HepG2 (cell line): Measurements from ENCODE around the gene CRYZL1. TPM values are rescaled to one million over a fixed set of nuclear protein-coding genes. Genes with fewer than 3 reads are reported as not detected.
A peak's percentile ranks its signal among the peaks of the same experiment; 100 is the strongest.

Experiments
- AHDC1 ChIP-seq: sonication (generic); formaldehyde crosslinking; IDR thresholded peaks from 2 replicates; pipeline ENCODE4 v1.5.1; 2020; ENCODE audit warnings: mild to moderate bottlenecking, missing genetic modification reagents, borderline replicate concordance
- BCLAF1 ChIP-seq: fragments of 450-650 bp; IDR thresholded peaks from 2 replicates; pipeline ENCODE4 v1.6.1; 2017; ENCODE audit warnings: mild to moderate bottlenecking
- BHLHE40 ChIP-seq: IDR thresholded peaks from 2 replicates; pipeline ENCODE4 v1.6.1; 2011; ENCODE audit warnings: low read length, improper control_type of control experiment
- FOXP4 ChIP-seq: sonication (generic); formaldehyde crosslinking; IDR thresholded peaks from 2 replicates; pipeline ENCODE4 v1.4.0; 2020; ENCODE audit warnings: missing genetic modification reagents
- HOXA9 ChIP-seq: sonication (generic); formaldehyde crosslinking; IDR thresholded peaks from 2 replicates; pipeline ENCODE4 v1.8.1; 2022; ENCODE audit warnings: missing genetic modification reagents, mild to moderate bottlenecking, moderate library complexity, borderline replicate concordance
- KLF16 ChIP-seq, 2 experiments: sonication (generic) in 1 of 2; formaldehyde crosslinking in 1 of 2; IDR thresholded peaks; 2 replicates each; pipeline versions ENCODE4 v1.6.1 to v1.8.0; 2016 to 2023; ENCODE audit warnings: missing genetic modification reagents in 2 of 2, missing compliant biosample characterization in 1 of 2
- MAFF ChIP-seq: IDR thresholded peaks from 2 replicates; pipeline ENCODE4 v1.6.1; 2011; ENCODE audit warnings: low read depth, low read length, improper control_type of control experiment
- MEIS1 ChIP-seq: sonication (generic); formaldehyde crosslinking; IDR thresholded peaks from 2 replicates; pipeline ENCODE4 v1.9.0; 2021; ENCODE audit warnings: mild to moderate bottlenecking, missing genetic modification reagents, moderate library complexity, borderline replicate concordance
- TEF ChIP-seq: sonication (generic); formaldehyde crosslinking; IDR thresholded peaks from 2 replicates; pipeline ENCODE4 v1.5.0; 2020; ENCODE audit warnings: missing genetic modification reagents
- TFE3 ChIP-seq: IDR thresholded peaks from 2 replicates; pipeline ENCODE4 v1.6.1; 2016
- ZMYM2 ChIP-seq: sonication (generic); formaldehyde crosslinking; IDR thresholded peaks from 2 replicates; pipeline ENCODE4 v1.8.0; 2022; ENCODE audit warnings: mild to moderate bottlenecking, missing genetic modification reagents
- ZNF224 ChIP-seq: sonication (generic); formaldehyde crosslinking; IDR thresholded peaks from 2 replicates; pipeline ENCODE4 v1.5.0; 2020; ENCODE audit warnings: mild to moderate bottlenecking, missing genetic modification reagents
- ZNF280B ChIP-seq: sonication (generic); formaldehyde crosslinking; IDR thresholded peaks from 2 replicates; pipeline ENCODE4 v1.5.0; 2020; ENCODE audit warnings: missing genetic modification reagents, mild to moderate bottlenecking, borderline replicate concordance
- ZNF296 ChIP-seq: sonication (generic); formaldehyde crosslinking; conservative IDR thresholded peaks from 2 replicates; pipeline ENCODE4 v1.5.0; 2020; ENCODE audit warnings: mild to moderate bottlenecking, missing genetic modification reagents
- ZNF329 ChIP-seq: sonication (generic); formaldehyde crosslinking; IDR thresholded peaks from 2 replicates; pipeline ENCODE4 v1.9.0; 2021; ENCODE audit warnings: low read depth, mild to moderate bottlenecking, missing genetic modification reagents
- polyA plus RNA-seq, 8 experiments: library from polyadenylated mRNA; depleted of rRNA in 3 of 8; stranded (reverse) in 7 of 8; unstranded in 1 of 8; fragments of >200 nt; fragmentation: Illumina TruSeq in 4 of 8; extraction: Trizol in 4 of 8; gene quantifications; 2 replicates each; pipeline versions ENCODE4 v1.2.1 to v1.2.3, GENCODE V29; 2011 to 2016; ENCODE audit warnings: low read depth in 4 of 8, missing spikeins in 1 of 8, mixed read lengths in 1 of 8; ENCODE audit not compliant: insufficient read depth in 1 of 8
- total RNA-seq, 5 experiments: library from RNA; depleted of rRNA; stranded (reverse); fragments of >200 nt; fragmentation: Illumina TruSeq; extraction: Trizol; gene quantifications; 2 replicates each; pipeline ENCODE4 v1.2.3, GENCODE V29; 2016; ENCODE audit warnings: low read depth in 1 of 5

The CRYZL1 gene
- total and polyA plus RNA-seq, 2 of the 13 experiments (the other 11 are each of a cell fraction or from before 2014, with no cell fraction given) = 20.3 to 27.7 TPM

GRCh38 chr21:33687634-33688033, 46.1 kb upstream of the CRYZL1 start (continued):
- TF ChIP-seq ZNF280B = no peak
- TF ChIP-seq KLF16 (CRISPR knock-in tag; IDR thresholded peaks at IDR 0.05) = 0 out of 4 replicates have a peak, but pooled peaks of 1 of the 2 experiments have one; percentile 45
- TF ChIP-seq TFE3 = no peak
- TF ChIP-seq ZNF296 (CRISPR knock-in tag) = no peak
- TF ChIP-seq ZMYM2 = no peak
- no peak for TF ChIP-seq ZNF329 (CRISPR knock-in tag)
- TF ChIP-seq HOXA9 (CRISPR knock-in tag) = no peak
- TF ChIP-seq BCLAF1 = no peak
- no peak for TF ChIP-seq ZNF224
- 0 out of 2 replicates have a peak, but pooled peaks have one; percentile 29 for TF ChIP-seq MAFF
- TF ChIP-seq MEIS1 (CRISPR knock-in tag) = no peak
- no peak for TF ChIP-seq BHLHE40
- peak; percentile 40; the same call in 1 of the 2 replicates for TF ChIP-seq AHDC1
- no peak for TF ChIP-seq TEF (CRISPR knock-in tag)
- peak; percentile 52; the same call in 1 of the 2 replicates for TF ChIP-seq FOXP4
